GM12865 (cell line): ENCODE results near the gene NDRG4.

Experiments
- DNase-seq: peaks from one replicate; pipeline ENCODE4 v3.0.0; 2010; ENCODE audit warnings: low read depth
- H3K4me3 ChIP-seq: 2 replicates; pipeline ENCODE4 v1.5.1; 2011; ENCODE audit warnings: mild to moderate bottlenecking, low read depth, low read length, control low read depth
- TF ChIP-seq, protein P1 (sequence below): IDR thresholded peaks from 2 replicates; pipeline ENCODE4 v1.5.1; 2011; ENCODE audit warnings: low read length, control low read depth, low read depth, inconsistent platforms; ENCODE audit not compliant: insufficient read depth; ENCODE audit errors: missing control alignments

Gene NDRG4

DNA sequence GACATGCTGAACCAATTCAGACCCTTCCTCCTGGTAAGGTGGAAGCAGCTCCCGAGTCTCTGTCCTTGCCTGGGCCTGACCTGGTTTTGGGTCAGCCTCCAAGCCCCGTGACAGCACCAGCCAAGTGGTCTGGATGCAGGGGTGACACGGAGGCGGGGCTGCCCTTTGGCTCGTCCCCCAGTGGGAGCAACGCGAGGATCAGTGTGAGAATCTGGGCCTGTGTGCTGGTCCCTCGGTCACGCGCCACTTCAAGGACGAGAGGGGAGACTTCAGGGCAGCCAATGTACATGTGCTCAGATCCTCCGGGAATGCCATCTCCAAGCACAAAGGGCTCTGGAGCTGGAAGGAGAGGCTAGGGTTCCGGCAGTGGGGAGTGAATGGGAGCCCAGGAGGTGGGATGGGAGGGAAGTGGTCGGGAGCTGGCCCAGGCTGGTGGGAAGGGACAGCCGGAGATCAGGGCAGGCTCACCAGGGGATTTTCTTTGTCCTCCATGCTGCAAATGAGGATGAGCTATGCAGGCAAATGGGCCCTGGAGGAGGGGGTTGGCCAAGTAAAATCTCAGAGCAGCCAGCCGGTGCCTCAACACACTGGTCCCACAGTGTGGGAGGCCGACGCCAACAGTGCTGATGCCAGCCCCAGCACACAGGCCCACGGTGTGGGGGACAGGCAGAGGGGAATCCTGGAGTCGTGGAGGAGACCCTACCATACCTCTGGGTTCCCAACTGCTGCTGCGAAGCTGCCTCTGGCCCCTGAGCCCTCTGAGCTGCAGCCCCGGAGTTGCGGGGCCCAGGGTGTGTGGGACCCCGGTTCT, 4.2 kb upstream of the NDRG4 start:
- TF ChIP-seq, protein P1, sequence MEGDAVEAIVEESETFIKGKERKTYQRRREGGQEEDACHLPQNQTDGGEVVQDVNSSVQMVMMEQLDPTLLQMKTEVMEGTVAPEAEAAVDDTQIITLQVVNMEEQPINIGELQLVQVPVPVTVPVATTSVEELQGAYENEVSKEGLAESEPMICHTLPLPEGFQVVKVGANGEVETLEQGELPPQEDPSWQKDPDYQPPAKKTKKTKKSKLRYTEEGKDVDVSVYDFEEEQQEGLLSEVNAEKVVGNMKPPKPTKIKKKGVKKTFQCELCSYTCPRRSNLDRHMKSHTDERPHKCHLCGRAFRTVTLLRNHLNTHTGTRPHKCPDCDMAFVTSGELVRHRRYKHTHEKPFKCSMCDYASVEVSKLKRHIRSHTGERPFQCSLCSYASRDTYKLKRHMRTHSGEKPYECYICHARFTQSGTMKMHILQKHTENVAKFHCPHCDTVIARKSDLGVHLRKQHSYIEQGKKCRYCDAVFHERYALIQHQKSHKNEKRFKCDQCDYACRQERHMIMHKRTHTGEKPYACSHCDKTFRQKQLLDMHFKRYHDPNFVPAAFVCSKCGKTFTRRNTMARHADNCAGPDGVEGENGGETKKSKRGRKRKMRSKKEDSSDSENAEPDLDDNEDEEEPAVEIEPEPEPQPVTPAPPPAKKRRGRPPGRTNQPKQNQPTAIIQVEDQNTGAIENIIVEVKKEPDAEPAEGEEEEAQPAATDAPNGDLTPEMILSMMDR = no peak
- H3K4me3 ChIP-seq = no peak overlapping the region
- DNase-seq = no peak

DNA sequence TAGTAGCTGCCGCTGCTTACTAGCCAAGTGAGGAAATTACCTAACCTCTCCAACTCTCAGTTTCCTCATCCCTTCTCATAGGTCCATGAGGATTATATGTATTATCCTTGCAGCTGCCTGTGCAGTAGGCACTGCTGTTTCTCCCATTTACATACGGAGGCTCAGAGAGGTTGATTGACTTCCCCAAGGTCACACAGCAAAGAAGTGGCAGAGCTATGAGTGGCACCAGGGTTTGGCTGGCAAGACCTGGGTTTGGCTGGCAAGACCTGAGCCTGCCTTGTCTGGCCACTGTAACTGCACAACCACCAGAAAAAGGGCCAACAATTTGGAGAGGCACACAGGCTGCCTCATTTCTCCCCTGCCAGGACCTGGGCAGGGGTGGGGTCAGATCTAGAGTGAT, 2.5 kb upstream of the NDRG4 start:
- TF ChIP-seq, protein P1 = no peak
- DNase-seq = no peak
- no peak overlapping the region for H3K4me3 ChIP-seq

DNA sequence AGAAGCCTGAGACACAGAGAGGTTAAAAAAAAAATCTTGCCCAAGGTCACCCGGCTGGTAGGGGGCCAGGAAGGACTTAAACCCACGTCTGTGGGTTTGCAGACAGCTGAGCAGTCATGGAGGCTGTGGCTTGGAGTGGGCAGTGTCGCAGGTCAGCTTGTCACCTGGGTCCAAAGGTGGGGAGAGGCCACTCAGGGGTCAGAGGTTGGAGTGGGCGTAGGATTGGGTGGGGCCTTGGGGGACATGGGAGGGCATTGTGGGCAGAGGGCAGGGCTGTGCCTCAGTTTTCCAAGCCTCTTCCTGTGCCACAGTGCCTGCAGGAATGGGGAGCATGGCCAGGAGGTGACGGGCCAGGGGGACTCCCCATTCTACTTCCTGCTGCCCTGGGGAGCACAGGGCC, 2.0 kb upstream of the NDRG4 start:
- H3K4me3 ChIP-seq = no peak overlapping the region
- no peak for DNase-seq
- TF ChIP-seq, protein P1 = no peak

DNA sequence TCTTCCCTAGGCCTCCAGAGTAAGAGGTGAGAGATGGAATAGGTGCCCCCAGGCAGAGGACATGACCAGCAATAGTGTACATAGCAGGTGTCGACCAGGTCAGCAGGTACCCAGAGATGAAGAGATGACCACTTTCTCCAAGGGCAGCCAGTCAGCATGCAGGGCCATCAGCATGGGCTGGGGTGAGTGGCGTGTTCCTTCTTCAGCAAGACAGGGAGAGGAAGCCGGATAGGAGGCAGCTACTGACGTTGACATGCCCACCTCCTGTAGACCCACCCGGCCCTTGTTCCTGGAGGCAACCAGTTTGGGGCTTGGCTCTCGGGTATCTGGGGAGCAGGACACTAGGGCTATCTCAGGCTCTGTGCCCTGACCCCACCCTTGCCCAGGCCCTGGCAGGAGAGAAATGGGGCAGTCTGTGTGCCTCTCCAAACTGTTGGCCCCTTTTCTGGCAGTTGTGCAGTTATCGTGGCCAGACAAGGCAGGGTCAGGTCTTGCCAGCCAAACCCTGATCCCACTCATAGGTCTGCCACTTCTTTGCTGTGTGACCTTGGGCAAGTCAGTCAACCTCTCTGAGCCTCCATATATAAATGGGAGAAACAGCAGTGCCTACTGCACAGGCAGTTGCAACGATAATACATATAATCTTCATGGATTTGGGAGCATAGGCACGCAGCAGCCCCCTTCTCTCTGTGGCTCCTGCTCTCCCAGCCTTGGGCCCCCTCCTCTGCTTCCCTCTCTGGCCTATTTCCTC, 1.4 kb upstream of the NDRG4 start:
- TF ChIP-seq, protein P1 = no peak
- no peak overlapping the region for H3K4me3 ChIP-seq
- DNase-seq = no peak

DNA sequence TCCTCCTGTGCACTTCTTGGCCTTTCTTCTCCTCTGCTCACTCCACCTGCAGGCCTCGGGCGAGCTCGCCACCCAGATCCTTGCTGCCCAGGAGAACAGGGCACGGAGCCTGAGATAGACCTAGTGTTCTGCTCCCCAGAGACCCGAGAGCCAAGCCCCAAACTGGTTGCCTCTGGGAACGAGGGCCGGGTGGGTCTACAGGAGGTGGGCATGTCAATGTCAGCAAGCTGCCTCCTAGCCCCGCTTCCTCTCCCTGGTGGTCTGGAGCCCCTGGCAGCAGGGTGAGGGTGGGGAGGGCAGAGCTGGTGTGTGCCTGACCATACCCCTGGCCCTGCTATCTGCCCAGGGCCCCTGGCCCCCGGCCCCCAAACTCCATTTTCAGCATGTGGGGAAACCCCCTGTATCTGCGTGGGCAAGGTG, 841 bp upstream of the NDRG4 start:
- no peak for DNase-seq
- TF ChIP-seq, protein P1 = no peak
- H3K4me3 ChIP-seq = no peak overlapping the region

DNA sequence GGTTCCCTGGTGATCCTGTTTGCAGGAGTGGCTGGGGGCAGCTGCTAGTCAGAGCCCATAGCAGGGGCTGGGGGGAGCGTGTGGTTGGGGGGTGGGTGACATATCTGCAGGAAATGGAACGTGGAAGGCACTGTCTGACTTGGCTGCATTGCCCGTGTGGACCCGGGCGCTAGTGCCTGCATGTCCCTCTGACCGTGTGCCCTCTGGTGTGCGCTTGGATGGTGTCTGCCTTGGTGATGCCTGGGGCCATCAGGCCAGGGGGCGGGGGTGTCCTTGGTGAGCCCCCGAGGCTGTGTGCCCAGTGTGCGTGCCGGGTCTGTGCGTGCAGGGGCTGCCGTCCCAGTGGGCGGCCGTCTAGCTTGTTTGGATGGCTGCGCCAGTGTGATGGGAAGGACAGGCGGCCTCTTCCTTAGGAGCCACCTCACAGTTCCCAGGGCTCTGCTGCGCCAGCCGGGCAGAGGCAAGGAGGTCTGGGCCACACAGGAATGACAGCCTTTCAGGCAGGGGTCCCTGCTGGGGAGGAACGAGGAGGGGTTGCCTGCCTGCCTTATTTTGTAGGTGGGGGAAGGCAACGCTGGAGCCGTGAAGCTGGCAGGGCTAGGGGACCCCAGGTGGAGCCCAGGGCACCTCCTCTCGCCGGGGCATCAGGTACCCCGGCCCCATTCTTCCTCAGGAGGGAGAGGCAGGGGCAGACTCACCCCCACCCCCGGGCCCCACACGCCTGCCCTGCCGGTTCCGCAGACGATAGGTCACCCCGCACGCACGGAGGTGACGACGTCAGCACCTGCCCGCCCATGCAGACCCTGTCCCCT, 693 bp downstream of the NDRG4 start:
- H3K4me3 ChIP-seq = no peak overlapping the region
- no peak for DNase-seq
- TF ChIP-seq, protein P1 = no peak
